ENCODE measurements around the gene MS4A6E.
"Not testable (repeated sequence)": the region's sequence is repeated elsewhere in the genome, so short reads cannot be mapped to it uniquely, and the experiment has no call there.

The MS4A6E gene, protein sequence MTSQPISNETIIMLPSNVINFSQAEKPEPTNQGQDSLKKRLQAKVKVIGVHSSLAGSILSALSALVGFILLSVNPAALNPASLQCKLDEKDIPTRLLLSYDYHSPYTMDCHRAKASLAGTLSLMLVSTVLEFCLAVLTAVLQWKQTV

DNA sequence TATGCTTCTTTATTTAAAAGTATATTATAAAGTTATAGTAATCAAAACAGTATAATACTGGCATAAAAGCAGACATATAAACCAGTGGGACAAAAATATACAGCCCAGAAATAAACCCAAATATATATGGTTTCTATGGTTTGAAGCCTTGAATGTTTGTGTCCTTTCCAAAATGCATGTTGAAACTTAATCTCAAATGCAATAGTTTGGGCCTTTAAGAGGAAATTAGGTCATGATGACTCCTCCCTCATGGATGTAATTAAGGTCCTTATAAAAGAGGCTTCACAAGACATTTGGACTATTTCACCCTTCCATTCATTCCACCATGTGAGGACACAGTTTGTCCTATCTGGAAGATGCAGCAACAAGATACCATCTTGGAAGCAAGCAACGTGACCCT is at the start of gene MS4A6E:
MS4A6E (plus strand) TSS at position 301 of the 400 bp plus-strand sequence. CDS start 7,641 bp downstream, outside the sequence.
- Histone ChIP-seq H3K4me3 (ENCODE audit: low read length in 2 of 2) (no peak within 1 kb of the TSS), H3K27me3 (ENCODE audit: control insufficient read depth in 1 of 2, insufficient read depth in 2 of 2, low read length in 2 of 2) (no peaks in the 10 kb centered on the region), H3K27ac (ENCODE audit: low read length) (no peak within 1 kb of the TSS), H3K9ac (ENCODE audit: low read length in 2 of 2) (no peak within 1 kb of the TSS), H3K9me3 (ENCODE audit: control insufficient read depth in 2 of 2, low read length in 2 of 2) (peaks cover 7% of the 10 kb centered on the region in 2 donors), H3K36me3 (ENCODE audit: control insufficient read depth in 2 of 2, insufficient read depth in 2 of 2, low read length in 2 of 2) (no peaks in the 10 kb centered on the region), H3K4me1 (ENCODE audit: control insufficient read depth, insufficient read depth, low read length) (no peaks in the 10 kb centered on the region)

DNA sequence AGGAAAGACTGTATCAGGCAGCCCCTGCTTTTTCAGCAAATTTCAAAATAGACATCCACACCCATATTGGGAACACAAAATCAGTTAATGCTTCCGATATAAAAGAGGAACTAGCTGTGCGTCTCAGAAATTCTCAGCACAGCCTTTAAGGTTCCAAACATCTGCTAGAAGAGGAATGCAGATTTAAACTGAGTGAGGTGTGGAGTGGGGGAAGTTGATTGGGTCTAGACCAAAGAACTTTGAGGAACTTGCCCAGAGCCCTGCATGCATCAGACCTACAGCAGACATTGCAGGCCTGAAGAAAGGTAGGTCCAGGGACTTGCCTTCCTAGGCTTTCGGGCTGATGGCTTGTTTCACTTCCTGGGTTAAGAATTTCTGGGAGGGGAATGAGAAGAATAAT is 46.6 kb upstream of the MS4A6E start, which contains the start of gene MS4A4A:
MS4A4A (plus strand) TSS at position 255 of the 400 bp plus-strand sequence; CDS start at position 265, 10 bp downstream.
- Histone ChIP-seq H3K4me3 (ENCODE audit: low read length in 2 of 2) (no peak within 1 kb of the TSS), H3K27me3 (ENCODE audit: control insufficient read depth in 1 of 2, insufficient read depth in 2 of 2, low read length in 2 of 2) (no peaks in the 10 kb centered on the region), H3K9me3 (ENCODE audit: control insufficient read depth in 2 of 2, low read length in 2 of 2) (no peaks in the 10 kb centered on the region), H3K9ac (ENCODE audit: low read length in 2 of 2) (no peak within 1 kb of the TSS), H3K27ac (ENCODE audit: low read length) (no peak within 1 kb of the TSS), H3K36me3 (ENCODE audit: control insufficient read depth in 2 of 2, insufficient read depth in 2 of 2, low read length in 2 of 2) (no peaks in the 10 kb centered on the region), H3K4me1 (ENCODE audit: control insufficient read depth, insufficient read depth, low read length) (no peaks in the 10 kb centered on the region)

DNA sequence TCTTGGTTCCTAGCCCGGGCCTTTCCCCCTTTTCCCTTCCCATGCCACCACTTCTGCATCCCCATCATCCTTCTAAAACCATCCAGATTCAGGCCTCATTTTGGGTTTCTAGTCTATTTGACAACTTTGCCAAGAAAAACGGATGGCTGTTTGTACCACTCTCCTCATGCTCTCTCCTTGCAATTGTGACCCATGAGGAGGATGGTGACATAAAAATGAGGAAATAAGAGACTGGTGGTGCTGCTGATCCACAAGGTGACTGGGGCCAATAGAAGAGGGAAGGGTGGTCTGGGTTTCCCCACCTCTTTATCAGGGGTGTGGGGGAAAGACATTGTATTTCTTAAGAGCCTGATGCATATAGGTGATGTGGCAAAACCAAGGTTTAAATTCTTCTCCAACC is 45.6 kb upstream of the MS4A6E start:
- H3K9ac ChIP-seq (ENCODE audit: low read length in 2 of 2) = no peak overlapping the region
- H3K4me3 ChIP-seq (ENCODE audit: low read length in 2 of 2) = no peak overlapping the region

DNA sequence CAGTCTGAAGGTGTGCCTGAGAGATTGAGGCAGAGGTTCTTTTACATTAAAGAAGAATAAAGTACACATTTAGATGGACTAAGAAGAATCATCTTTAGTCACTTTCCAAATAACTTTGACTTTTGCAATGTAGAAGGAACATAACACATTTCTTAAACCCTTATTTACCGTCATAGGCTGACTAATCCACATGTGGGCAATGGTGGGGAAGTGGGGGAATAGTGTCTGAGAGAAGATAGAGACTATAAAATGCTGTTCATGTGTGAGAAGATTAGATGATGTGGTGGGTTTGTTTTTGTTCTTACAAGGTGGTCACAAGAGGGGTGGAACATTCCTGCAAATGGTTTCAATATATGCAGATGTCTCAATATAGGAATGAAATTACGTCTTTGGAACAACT is 44.8 kb upstream of the MS4A6E start:
- H3K4me1 ChIP-seq (ENCODE audit: control insufficient read depth, insufficient read depth, low read length) = no peaks in the 10 kb centered on the region
- no peak overlapping the region for H3K27ac ChIP-seq (ENCODE audit: low read length)
- H3K27me3 ChIP-seq (ENCODE audit: control insufficient read depth in 1 of 2, insufficient read depth in 2 of 2, low read length in 2 of 2) = no peaks in the 10 kb centered on the region
- no peak overlapping the region for H3K9ac ChIP-seq (ENCODE audit: low read length in 2 of 2)
- H3K4me3 ChIP-seq (ENCODE audit: low read length in 2 of 2) = no peak overlapping the region
- H3K36me3 ChIP-seq (ENCODE audit: control insufficient read depth in 2 of 2, insufficient read depth in 2 of 2, low read length in 2 of 2) = no peaks in the 10 kb centered on the region
- no peaks in the 10 kb centered on the region for H3K9me3 ChIP-seq (ENCODE audit: control insufficient read depth in 2 of 2, low read length in 2 of 2)

More for the DNA sequence above, 45.6 kb upstream of the MS4A6E start:
- H3K4me1 ChIP-seq (ENCODE audit: control insufficient read depth, insufficient read depth, low read length) = no peaks in the 10 kb centered on the region
- no peak overlapping the region for H3K27ac ChIP-seq (ENCODE audit: low read length)
- H3K9me3 ChIP-seq (ENCODE audit: control insufficient read depth in 2 of 2, low read length in 2 of 2) = no peaks in the 10 kb centered on the region
- H3K27me3 ChIP-seq (ENCODE audit: control insufficient read depth in 1 of 2, insufficient read depth in 2 of 2, low read length in 2 of 2) = no peaks in the 10 kb centered on the region
- H3K36me3 ChIP-seq (ENCODE audit: control insufficient read depth in 2 of 2, insufficient read depth in 2 of 2, low read length in 2 of 2) = no peaks in the 10 kb centered on the region

DNA sequence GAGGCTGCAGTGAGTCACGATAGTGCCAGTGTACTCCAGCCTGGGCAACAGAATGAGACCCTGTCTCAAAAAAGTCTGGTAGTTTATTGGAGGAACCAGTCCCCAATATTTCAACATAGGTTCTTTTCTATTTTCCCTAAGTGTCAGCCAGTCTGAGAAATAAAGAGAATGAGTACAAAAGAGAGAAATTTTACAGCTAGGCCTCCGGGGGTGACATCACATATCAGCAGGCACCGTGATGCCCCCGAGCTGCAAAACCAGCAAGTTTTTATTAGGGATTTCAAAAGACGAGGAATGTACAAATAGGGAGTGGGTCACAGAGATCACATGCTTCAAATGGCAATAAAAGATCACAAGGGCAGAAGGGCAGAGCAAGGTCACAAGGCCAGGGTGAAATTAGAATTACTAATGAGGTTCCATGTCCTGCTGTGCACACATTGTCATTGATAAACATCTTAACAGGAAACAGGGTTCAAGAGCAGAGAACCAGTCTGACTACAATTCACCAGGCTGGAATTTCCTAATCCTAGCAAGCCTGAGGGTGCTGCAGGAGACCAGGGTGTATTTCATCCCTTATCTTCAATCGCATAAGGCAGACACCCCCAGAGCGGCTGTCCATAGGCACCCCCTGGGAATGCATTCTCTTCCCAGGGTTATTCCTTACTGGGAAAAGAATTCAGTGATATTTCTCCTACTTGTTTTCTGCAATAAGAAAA is 41.5 kb upstream of the MS4A6E start:
- H3K4me3 ChIP-seq (ENCODE audit: low read length in 2 of 2); H3K9me3 ChIP-seq (ENCODE audit: control insufficient read depth in 2 of 2, low read length in 2 of 2); H3K27ac ChIP-seq (ENCODE audit: low read length); H3K36me3 ChIP-seq (ENCODE audit: control insufficient read depth in 2 of 2, insufficient read depth in 2 of 2, low read length in 2 of 2); H3K27me3 ChIP-seq (ENCODE audit: control insufficient read depth in 1 of 2, insufficient read depth in 2 of 2, low read length in 2 of 2); H3K4me1 ChIP-seq (ENCODE audit: control insufficient read depth, insufficient read depth, low read length); H3K9ac ChIP-seq (ENCODE audit: low read length in 2 of 2): not testable (repeated sequence)

DNA sequence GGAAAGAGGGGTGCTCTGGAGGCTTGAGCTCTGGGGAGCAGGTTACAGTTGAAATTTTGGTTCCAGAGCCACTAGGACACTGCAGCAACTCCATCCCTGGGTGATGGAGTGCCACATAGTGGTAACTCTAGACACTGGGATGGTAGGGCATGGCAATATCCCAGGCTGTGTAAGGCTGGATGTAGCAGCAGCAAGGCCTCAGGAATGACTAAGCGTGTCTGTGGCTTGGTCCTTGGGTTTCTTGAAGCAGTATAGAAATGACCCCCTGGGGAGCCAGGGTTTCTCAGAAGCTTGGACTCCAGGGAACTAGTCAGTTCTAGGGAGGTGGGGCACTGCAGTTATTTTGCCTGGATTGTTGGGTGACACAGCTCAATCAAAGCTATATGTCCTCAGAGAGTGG is 38.5 kb upstream of the MS4A6E start:
- H3K4me1 ChIP-seq (ENCODE audit: control insufficient read depth, insufficient read depth, low read length) = no peaks in the 10 kb centered on the region
- H3K9me3 ChIP-seq (ENCODE audit: control insufficient read depth in 2 of 2, low read length in 2 of 2) = peaks cover 0 to 6% of the 10 kb centered on the region in 2 donors
- no peaks in the 10 kb centered on the region for H3K27me3 ChIP-seq (ENCODE audit: control insufficient read depth in 1 of 2, insufficient read depth in 2 of 2, low read length in 2 of 2)
- H3K4me3 ChIP-seq (ENCODE audit: low read length in 2 of 2) = no peak overlapping the region
- H3K27ac ChIP-seq (ENCODE audit: low read length) = no peak overlapping the region
- no peak overlapping the region for H3K9ac ChIP-seq (ENCODE audit: low read length in 2 of 2)
- no peaks in the 10 kb centered on the region for H3K36me3 ChIP-seq (ENCODE audit: control insufficient read depth in 2 of 2, insufficient read depth in 2 of 2, low read length in 2 of 2)

DNA sequence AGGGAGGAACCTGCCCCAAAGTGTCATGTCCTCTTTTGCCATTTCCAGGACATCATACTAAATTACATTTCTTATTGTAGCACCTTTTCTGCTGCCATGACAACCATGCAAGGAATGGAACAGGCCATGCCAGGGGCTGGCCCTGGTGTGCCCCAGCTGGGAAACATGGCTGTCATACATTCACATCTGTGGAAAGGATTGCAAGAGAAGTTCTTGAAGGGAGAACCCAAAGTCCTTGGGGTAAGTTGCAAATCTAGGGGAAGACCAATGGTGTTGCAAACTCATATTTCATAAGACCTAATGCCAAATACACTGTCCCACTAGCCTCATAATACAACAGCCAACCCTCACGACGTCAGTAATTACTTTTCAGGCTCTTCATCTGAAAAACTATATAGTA is 34.9 kb upstream of the MS4A6E start:
- peaks cover 0 to 6% of the 10 kb centered on the region in 2 donors for H3K9me3 ChIP-seq (ENCODE audit: control insufficient read depth in 2 of 2, low read length in 2 of 2)
- no peaks in the 10 kb centered on the region for H3K27me3 ChIP-seq (ENCODE audit: control insufficient read depth in 1 of 2, insufficient read depth in 2 of 2, low read length in 2 of 2)
- no peaks in the 10 kb centered on the region for H3K4me1 ChIP-seq (ENCODE audit: control insufficient read depth, insufficient read depth, low read length)
- H3K4me3 ChIP-seq (ENCODE audit: low read length in 2 of 2) = no peak overlapping the region
- no peaks in the 10 kb centered on the region for H3K36me3 ChIP-seq (ENCODE audit: control insufficient read depth in 2 of 2, insufficient read depth in 2 of 2, low read length in 2 of 2)
- no peak overlapping the region for H3K9ac ChIP-seq (ENCODE audit: low read length in 2 of 2)
- no peak overlapping the region for H3K27ac ChIP-seq (ENCODE audit: low read length)

DNA sequence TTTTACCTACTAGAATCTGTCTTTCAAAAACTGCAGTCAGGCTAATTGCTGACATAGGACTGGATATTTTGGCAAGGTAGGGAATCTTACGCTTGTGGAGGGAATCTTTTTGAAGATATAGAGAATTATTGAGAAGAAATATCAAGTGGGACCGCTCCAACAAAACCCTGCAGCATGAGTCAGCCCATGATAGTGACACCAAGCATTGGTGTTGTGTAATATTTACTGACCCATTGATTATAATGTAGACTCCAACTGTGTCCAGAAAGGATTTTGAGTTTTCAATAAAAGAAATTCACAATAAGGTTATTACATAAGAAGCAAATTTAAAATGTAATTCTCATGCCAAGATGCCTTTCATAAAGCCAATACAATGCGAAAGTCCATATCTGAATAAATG is 25.9 kb upstream of the MS4A6E start:
- no peaks in the 10 kb centered on the region for H3K36me3 ChIP-seq (ENCODE audit: control insufficient read depth in 2 of 2, insufficient read depth in 2 of 2, low read length in 2 of 2)
- no peak overlapping the region for H3K27ac ChIP-seq (ENCODE audit: low read length)
- no peak overlapping the region for H3K4me3 ChIP-seq (ENCODE audit: low read length in 2 of 2)
- H3K27me3 ChIP-seq (ENCODE audit: control insufficient read depth in 1 of 2, insufficient read depth in 2 of 2, low read length in 2 of 2) = no peaks in the 10 kb centered on the region
- H3K4me1 ChIP-seq (ENCODE audit: control insufficient read depth, insufficient read depth, low read length) = no peaks in the 10 kb centered on the region
- no peaks in the 10 kb centered on the region for H3K9me3 ChIP-seq (ENCODE audit: control insufficient read depth in 2 of 2, low read length in 2 of 2)
- H3K9ac ChIP-seq (ENCODE audit: low read length in 2 of 2) = no peak overlapping the region

DNA sequence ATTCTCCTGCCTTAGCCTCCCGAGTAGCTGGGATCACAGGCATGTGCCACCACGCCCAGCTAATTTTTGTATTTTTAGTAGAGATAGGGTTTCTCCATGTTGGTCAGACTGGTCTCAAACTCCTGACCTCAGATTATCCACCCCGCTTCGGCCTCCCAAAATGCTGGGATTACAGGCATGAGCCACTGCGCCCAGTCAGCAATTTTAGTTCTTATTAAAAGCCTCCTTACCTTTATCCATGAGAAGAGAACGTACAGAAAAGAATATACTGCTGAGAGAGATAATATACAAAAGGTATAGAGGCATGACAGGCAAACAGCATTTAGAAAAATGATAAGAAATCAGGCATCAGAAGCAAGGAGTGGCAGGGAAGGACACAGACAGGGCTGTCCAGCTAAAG is 25.2 kb upstream of the MS4A6E start:
- H3K9me3 ChIP-seq (ENCODE audit: control insufficient read depth in 2 of 2, low read length in 2 of 2); H3K4me3 ChIP-seq (ENCODE audit: low read length in 2 of 2); H3K27me3 ChIP-seq (ENCODE audit: control insufficient read depth in 1 of 2, insufficient read depth in 2 of 2, low read length in 2 of 2); H3K36me3 ChIP-seq (ENCODE audit: control insufficient read depth in 2 of 2, insufficient read depth in 2 of 2, low read length in 2 of 2); H3K9ac ChIP-seq (ENCODE audit: low read length in 2 of 2); H3K4me1 ChIP-seq (ENCODE audit: control insufficient read depth, insufficient read depth, low read length); H3K27ac ChIP-seq (ENCODE audit: low read length): not testable (repeated sequence)

DNA sequence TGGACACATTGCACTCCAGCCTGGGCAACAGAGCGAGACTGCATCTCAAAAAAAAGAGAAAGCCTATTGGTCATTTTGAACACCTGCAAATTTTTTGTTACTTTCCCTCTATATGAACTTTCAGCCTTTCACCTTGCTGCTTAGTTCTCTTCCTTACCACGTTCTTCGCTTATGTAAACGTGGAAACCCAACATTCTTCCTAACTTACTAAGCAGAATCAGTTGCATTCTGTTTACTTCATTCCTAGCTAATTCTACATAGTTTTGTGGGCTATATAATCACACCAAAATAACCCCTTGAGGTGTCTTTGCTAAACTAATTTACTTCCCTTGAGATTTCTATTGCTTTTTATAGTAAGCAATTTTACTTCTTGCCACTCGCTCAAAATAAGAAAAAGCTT is 23.4 kb upstream of the MS4A6E start:
- no peaks in the 10 kb centered on the region for H3K27me3 ChIP-seq (ENCODE audit: control insufficient read depth in 1 of 2, insufficient read depth in 2 of 2, low read length in 2 of 2)
- no peaks in the 10 kb centered on the region for H3K9me3 ChIP-seq (ENCODE audit: control insufficient read depth in 2 of 2, low read length in 2 of 2)
- no peak overlapping the region for H3K27ac ChIP-seq (ENCODE audit: low read length)
- H3K9ac ChIP-seq (ENCODE audit: low read length in 2 of 2) = no peak overlapping the region
- H3K36me3 ChIP-seq (ENCODE audit: control insufficient read depth in 2 of 2, insufficient read depth in 2 of 2, low read length in 2 of 2) = no peaks in the 10 kb centered on the region
- no peaks in the 10 kb centered on the region for H3K4me1 ChIP-seq (ENCODE audit: control insufficient read depth, insufficient read depth, low read length)
- H3K4me3 ChIP-seq (ENCODE audit: low read length in 2 of 2) = no peak overlapping the region

DNA sequence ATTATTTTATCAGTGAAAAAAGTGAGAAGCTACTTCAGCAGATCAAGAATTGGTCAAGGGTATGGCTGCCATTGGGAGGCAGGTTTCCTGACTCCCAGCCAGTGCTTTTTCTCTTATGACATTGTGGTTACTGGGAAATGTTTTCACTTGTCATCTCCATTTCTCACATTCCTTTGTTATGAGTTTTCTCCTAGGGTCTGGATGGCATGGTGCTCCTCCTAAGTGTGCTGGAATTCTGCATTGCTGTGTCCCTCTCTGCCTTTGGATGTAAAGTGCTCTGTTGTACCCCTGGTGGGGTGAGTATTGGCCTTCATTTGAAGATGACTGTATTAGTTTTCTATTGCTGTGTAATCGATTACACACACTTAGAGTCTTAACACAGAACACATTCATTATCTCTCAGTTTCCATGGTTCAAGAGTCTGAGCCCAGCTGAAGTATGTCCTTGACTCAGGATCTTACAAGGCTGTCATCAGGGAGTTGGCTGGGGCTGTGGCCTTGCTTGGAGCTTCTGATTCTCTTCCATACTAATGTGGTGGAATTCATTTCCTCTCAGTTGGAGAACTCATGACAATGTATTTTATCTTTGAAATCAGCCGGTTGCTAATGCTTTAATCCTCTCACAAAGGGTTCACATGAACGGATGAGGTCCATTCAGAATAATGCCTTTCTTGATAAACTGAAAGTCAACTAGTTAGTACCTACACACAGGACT is 21.0 kb upstream of the MS4A6E start:
- no peaks in the 10 kb centered on the region for H3K36me3 ChIP-seq (ENCODE audit: control insufficient read depth in 2 of 2, insufficient read depth in 2 of 2, low read length in 2 of 2)
- no peaks in the 10 kb centered on the region for H3K27me3 ChIP-seq (ENCODE audit: control insufficient read depth in 1 of 2, insufficient read depth in 2 of 2, low read length in 2 of 2)
- no peak overlapping the region for H3K27ac ChIP-seq (ENCODE audit: low read length)
- H3K4me1 ChIP-seq (ENCODE audit: control insufficient read depth, insufficient read depth, low read length) = no peaks in the 10 kb centered on the region
- H3K9me3 ChIP-seq (ENCODE audit: control insufficient read depth in 2 of 2, low read length in 2 of 2) = no peaks in the 10 kb centered on the region
- no peak overlapping the region for H3K9ac ChIP-seq (ENCODE audit: low read length in 2 of 2)
- H3K4me3 ChIP-seq (ENCODE audit: low read length in 2 of 2) = no peak overlapping the region

Data from stomach smooth muscle (tissue), 2 donors.